ENCODE data around the gene SIGLEC9.
A peak's percentile ranks its signal among the peaks of the same experiment; 100 is the strongest.

The SIGLEC9 gene

GRCh38 chr19:51097166-51097738, 27.5 kb upstream of the SIGLEC9 start:
- peak; percentile 28 to 70 for DNase-seq (ENCODE audit: low read depth in 2 of 2)

DNA sequence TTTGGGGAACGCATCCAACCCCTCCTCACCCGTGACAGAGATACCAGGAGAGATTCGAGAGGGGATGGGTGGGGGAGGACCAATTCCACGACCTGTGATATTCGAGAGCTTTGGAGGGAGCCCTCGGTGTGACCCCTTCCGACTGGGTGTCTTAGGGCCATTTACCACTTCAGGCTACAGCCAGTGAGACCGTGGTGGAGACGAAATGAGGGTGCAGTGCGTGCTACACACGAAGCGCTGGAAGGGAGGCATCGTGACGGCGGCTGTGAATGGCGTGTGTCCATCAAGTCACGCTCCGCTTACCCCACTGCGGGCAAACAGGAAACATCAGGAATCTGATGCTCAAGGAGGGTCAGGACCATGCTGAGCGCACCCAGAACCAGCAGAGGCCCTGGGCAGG, 26.9 kb upstream of the SIGLEC9 start:
- no peak for DNase-seq (ENCODE audit: low read depth in 2 of 2)

DNA sequence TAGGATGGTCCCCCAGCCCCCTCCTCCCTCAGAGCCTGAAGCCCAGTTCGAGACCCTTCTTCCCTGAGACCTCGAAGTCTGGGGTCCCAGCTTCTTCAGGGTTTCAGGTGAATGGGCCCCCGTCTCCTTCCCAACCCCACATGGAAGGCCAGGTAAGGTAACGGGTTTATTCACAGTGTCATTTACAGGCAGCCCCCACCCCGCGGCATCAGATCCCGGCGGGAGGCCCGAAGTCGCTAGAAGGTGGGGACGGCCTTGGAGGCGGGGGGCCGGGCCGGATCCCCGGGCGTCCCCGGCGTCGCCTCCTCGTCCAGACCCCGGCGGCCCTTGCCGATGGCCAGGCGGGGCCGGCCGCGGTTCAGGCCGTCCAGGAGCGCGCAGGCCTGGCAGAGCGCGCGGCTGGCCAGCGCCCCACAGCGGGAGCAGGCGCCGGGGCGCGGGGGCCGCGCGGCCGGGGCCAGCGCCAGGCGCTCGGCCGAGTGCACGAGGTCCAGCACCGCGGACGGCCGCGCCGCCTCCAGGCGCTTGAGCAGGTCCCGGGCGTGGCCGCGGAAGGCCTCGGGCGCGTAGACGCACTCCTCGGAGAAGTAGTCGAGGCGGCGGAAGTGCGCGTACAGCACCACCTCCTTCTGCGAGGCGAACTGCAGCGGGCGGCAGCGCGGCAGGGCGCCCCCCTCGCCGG, 26.2 kb upstream of the SIGLEC9 start:
- no peak for DNase-seq (ENCODE audit: low read depth in 2 of 2)

- DNase-seq (ENCODE audit: low read depth in 2 of 2), result no peak
These were observed 25.7 kb upstream of the SIGLEC9 start for GRCh38 chr19:51099047-51099382.

- DNase-seq (ENCODE audit: low read depth in 2 of 2), result no peak
These were observed 24.1 kb upstream of the SIGLEC9 start for GRCh38 chr19:51100601-51101000.

DNA sequence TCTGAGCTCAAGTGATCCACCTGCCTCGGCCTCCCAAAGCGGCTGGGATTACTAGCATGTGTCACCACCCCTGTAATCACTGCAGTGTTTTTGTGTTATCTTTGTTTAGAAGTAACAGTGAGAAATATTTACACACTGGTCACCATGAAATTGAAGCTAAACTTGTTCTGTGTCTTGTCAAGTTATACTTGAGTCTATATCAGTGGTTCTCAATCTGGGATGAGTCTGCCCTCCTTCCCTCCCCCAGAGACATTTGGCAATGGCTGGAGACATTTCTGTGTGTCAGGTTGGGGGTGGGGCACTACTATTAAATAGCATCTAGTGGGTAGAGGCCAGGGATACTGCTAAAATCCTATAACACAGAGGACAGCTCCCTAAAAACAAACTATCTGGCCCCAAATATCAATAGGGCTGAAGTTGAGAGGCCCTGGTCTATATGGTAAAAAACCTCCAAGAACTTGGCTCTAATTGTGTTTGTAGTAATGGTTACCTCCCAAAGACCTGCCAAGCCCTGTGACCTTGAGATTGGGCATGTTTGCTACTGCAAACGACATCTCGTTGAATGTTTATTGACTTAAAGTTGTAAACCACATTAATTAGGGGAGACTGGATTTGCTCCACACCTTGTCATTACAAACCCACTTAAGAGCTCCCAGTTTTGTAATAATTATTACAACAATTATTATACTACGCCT, 23.4 kb upstream of the SIGLEC9 start:
- no peak for DNase-seq (ENCODE audit: low read depth in 2 of 2)

GRCh38 chr19:51102991-51103390, 21.7 kb upstream of the SIGLEC9 start:
- DNase-seq (ENCODE audit: low read depth in 2 of 2), result no peak

DNA sequence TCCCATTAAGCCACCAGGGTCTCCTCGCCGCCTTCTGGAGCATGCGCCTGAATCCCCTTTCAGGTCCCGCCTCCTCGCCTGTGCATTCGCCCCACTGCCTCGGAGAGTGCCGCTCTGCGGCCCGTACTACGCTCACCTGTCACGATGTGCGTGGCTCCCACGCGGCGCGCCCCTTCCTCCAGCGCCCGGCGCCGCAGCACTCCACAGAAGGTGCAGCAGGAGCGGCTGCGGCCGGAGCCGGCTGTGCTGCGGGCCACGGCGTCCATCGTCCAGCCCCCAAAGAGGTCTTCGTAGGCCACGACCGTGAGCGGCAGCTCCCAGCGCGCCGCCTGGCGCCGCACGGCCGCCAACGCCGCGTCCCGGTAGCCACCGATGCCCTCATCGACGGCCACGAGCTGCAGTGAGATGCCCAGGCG, 20.8 kb upstream of the SIGLEC9 start:
- DNase-seq (ENCODE audit: low read depth in 2 of 2), result no peak

DNA sequence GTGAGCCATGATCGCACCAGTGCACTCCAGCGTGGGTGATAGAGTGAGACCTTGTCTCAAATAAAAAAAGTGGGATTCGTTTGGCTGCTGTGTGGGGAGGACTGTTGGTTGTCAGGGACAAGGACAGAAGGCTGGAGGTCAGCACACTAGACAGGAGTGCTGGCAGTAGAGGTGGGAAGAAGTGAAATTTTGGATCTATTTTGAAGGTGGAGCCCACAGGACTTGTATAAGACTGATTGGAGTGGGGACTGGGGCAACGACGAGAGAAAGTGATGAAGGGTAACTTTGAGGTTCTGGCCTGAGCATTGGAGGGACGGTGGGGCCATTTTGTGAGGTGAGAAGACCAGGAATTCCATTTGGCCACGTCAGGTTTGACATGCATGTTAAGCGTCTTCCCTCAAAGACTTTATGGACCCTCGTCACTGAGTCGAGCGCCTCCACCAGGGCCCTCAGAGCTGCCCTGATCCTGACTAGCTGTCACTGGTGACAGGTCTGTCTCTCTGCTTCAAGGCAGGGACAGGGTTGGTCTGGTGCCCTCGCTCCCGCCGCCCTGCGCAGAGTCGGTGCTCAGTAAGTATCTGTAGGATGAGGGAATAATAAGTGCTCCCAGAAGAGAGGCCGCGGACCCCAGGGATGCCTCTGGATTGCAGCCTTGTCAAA, 17.2 kb upstream of the SIGLEC9 start:
- no peak for DNase-seq (ENCODE audit: low read depth in 2 of 2)

DNA sequence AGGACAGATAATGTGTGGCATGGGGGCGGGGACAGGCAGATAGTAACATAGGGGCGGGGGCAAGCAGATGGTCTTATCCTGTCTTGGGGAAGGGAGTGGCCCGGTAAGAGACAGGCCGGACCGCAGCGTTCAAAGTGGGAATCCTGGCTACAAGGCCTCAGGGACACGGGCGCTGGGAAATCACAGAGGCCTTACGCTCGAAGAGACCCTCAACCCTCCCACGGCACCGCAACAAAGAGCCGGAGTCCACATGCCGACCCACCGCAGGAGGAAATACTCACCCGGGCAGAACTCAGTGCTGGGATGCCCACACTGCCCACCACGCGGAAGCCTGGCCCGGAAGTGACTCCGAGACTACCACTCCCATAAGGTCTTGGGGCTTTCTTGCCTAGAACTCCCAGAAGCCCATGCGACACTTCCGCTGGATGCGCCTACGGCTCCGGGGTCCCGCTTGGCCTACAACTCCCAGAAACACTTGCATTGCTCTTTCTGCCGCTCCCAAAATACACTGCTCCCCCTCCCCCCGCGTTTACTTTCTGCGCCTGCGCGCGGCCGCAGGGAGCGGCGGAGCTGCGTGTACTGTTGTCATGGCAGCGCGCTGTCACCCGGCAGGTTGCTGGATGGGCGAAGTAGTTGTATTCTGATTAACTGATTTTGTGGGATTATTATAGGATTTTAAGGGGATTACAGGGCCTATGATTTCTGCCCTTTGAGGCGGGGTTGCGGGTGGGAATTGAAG, 16.5 kb upstream of the SIGLEC9 start, which contains the start of gene CTU1:
Gene CTU1 (minus strand): TSS at position 344 of the 739 bp plus-strand sequence. CDS start 3,840 bp downstream, outside the sequence.
- peak; percentile 96 to 97 for DNase-seq (ENCODE audit: low read depth in 2 of 2)

- DNase-seq (ENCODE audit: low read depth in 2 of 2), result no peak
These were observed 15.9 kb upstream of the SIGLEC9 start for GRCh38 chr19:51108805-51109146.

GRCh38 chr19:51110666-51110971, 14.1 kb upstream of the SIGLEC9 start:
- no peak for DNase-seq (ENCODE audit: low read depth in 2 of 2)

GRCh38 chr19:51111606-51112005, 13.1 kb upstream of the SIGLEC9 start:
- no peak for DNase-seq (ENCODE audit: low read depth in 2 of 2)

GRCh38 chr19:51114087-51114729, 10.5 kb upstream of the SIGLEC9 start:
- no peak for DNase-seq (ENCODE audit: low read depth in 2 of 2)

DNA sequence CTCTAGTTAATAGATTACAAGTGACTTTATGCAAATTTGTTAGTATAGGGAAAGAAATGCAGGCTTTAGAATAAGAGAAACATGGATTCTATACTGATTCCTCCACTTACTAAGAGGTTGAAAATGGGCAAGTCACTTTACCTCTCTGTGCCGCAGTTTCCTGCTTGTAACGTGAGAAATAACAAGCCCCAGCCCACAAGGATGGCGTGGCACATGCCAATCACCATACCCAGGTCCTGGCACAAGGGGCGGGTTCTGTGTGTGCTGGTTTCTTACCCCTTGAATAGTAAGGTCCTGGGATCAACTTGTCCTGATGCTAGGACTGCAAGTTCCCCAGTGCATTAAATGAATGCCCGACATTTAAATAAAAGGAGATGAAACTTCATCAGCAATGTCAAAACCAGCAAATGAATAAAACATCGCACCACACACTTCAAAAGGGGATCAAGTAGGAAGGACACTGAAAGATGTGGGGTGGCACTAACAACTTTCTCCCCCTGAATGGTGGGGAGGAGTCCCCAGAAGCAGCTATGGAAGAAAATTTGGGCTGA, 7.9 kb upstream of the SIGLEC9 start:
- no peak for DNase-seq (ENCODE audit: low read depth in 2 of 2)

GRCh38 chr19:51119101-51119500, 5.6 kb upstream of the SIGLEC9 start:
- no peak for DNase-seq (ENCODE audit: low read depth in 2 of 2)

- DNase-seq (ENCODE audit: low read depth in 2 of 2), result no peak
These were observed 5.1 kb upstream of the SIGLEC9 start for GRCh38 chr19:51119611-51120010.

GRCh38 chr19:51120160-51120559, 4.5 kb upstream of the SIGLEC9 start:
- no peak for DNase-seq (ENCODE audit: low read depth in 2 of 2)

- DNase-seq (ENCODE audit: low read depth in 2 of 2), result no peak
These were observed 3.4 kb upstream of the SIGLEC9 start for GRCh38 chr19:51121257-51121656.

DNA sequence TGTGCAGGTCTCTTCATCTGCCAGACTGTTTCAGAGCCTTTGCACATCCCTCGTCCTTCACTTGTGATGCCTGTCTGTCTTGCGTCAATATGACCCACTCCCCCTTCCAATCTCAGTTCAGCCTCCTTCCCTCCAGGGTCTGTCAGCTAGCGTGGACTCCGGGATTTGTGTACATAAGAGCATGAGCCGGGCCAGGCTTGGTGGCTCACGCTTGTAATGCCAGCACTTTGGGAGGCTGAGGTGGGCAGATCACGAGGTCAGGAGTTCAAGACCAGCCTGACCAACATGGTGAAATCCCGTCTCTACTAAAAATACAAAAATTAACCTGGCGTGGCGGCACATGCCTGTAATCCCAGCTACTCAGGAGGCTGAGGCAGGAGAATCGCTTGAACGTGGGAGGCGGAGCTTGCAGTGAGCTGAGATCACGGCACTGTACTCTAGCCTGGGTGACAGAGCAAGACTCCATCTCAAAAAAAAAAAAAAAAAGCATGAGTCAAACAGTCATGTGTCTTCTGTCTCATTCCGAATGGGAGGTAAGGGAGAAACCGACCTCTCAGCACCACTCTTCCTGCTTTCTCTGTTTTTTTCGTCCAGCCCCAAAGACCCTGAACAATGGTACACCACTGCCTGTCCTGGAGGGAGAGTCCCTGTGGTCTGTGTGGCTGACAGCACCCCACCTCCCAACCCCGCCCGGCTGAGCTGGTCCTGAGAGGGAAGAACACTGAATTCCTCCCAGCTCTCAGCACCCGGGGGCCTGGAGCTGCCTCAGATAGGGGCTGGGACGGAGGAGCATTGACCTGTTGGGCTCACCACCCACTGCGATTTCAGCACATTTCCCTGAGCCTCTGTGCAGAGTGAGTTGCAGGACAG, 2.4 kb upstream of the SIGLEC9 start:
- no peak for DNase-seq (ENCODE audit: low read depth in 2 of 2)

All from stimulated activated CD4-positive, alpha-beta T cell treated with anti-CD3 and anti-CD28 coated beads, Interleukin-12 subunit alpha, Interleukin-12 subunit beta, amount 100 ng/mL, for 24 hours (primary cell).